Measurements from ENCODE around the gene SLC17A2. TPM values are rescaled to one million over a fixed set of nuclear protein-coding genes. Genes with fewer than 3 reads are reported as not detected.

The SLC17A2 gene
- total and polyA plus RNA-seq, 9 donors, result not detected

DNA sequence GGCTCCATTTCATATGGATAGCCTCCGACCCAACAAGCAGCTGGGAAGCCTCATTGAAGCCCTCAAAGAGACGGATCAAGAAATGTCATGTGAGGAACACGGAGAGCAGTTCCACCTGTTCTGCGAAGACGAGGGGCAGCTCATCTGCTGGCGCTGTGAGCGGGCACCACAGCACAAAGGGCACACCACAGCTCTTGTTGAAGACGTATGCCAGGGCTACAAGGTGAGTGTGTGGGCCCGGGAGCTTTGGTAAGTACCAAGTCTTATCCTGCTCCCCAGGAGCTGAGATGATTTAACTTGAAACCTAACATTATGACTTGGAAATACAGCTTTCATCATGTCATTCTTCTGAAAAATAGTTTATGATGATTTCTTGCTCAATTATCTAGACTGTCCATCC lies 36.2 kb upstream of the SLC17A2 start:
- no peak for DNase-seq
- TF ChIP-seq CTCF (IDR thresholded peaks at IDR 0.05) (no peak), EP300 (IDR thresholded peaks at IDR 0.05) (no peak), POLR2A (IDR thresholded peaks at IDR 0.05) (no peak)
- peaks cover 8% of the 10 kb centered on the region for H3K4me1 ChIP-seq (ENCODE audit: insufficient read depth)
- WGBS, 3 donors, result 92 to 95% (median 92%) methylated on average over 9 of the region's 9 CpGs
- no peak overlapping the region for H3K27ac ChIP-seq
- H3K27me3 ChIP-seq, result no peaks in the 10 kb centered on the region
- no peak overlapping the region for H3K4me3 ChIP-seq
- intact Hi-C loops (cut with DNase I), result no loop called here
- no peaks in the 10 kb centered on the region for H3K9me3 ChIP-seq
- H3K36me3 ChIP-seq, result no peaks in the 10 kb centered on the region

DNA sequence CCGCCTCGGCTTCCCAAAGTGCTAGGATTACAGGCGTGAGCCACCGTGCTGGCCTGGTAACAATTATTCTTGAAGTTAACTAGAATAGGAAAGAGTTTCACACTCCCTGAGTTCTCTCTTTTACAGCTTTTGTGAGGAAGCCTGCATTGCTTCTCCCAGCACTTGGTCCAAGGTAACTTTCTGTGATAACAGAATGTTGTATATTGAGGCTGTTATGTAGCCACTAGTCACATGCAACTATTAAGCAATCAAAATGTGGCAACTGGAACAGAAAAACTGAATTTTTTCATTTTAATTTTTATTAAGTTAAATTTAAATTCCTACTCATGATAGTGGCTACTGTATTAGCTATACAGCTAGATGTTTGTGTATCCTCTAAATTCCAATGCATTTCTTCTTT lies 34.6 kb upstream of the SLC17A2 start:
- no peaks in the 10 kb centered on the region for H3K27me3 ChIP-seq
- H3K36me3 ChIP-seq, result no peaks in the 10 kb centered on the region
- WGBS, 3 donors, result 93 to 96% (median 95%) methylated on average over 4 of the region's 4 CpGs
- TF ChIP-seq EP300 (IDR thresholded peaks at IDR 0.05) (no peak), POLR2A (IDR thresholded peaks at IDR 0.05) (no peak), CTCF (IDR thresholded peaks at IDR 0.05) (no peak)
- intact Hi-C loops (cut with DNase I), result no loop called here
- DNase-seq, result no peak
- H3K9me3 ChIP-seq, result no peaks in the 10 kb centered on the region
- H3K4me3 ChIP-seq, result no peak overlapping the region
- no peak overlapping the region for H3K27ac ChIP-seq
- peaks cover 8% of the 10 kb centered on the region for H3K4me1 ChIP-seq (ENCODE audit: insufficient read depth)

DNA sequence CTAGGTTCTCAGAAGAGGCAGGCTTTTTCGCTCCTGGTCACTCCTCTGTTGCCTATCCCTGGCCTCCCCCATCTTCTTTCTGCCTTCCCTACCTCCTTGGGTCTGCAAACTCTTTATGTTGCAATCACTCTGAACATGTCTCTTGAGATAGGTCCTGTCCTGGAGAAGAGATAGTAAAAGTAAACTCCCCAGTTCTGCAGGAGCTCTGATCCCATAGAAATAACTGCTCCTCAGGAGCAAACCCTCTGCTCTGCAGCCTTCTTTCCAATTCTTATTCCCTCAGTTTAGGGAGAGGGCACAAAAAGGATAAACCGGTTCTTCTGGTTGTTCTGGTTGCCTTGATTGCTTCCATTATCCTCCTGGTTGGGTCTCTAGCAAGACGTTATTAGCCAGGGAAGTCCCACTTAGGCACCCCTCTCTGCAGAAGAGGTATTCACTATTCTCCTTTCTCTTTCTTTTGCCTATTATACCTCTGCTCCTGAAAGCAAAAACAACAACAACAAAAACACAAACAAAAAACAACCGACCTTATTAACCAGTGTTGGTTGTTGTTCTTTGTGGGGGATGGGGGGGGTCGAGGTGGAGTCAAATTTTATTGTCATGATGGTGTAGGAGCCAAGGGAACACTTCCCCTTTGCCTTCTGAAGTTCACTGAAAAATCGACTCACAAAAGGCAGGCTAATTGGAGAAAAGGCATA lies 33.1 kb upstream of the SLC17A2 start:
- Histone ChIP-seq H3K27ac (peak overlapping the region in 1 of 2 donors; percentile 71), H3K27me3 (no peaks in the 10 kb centered on the region), H3K36me3 (no peaks in the 10 kb centered on the region), H3K4me3 (peak overlapping the region; percentile 70), H3K4me1 (ENCODE audit: insufficient read depth) (peaks cover 8% of the 10 kb centered on the region), H3K9me3 (no peaks in the 10 kb centered on the region)
- no peak for DNase-seq
- 10 to 12% (median 11%) methylated on average over 6 of the region's 6 CpGs for WGBS, 3 donors
- intact Hi-C loops (cut with DNase I), result no loop called here
- TF ChIP-seq POLR2A (IDR thresholded peaks at IDR 0.05) (no peak), EP300 (IDR thresholded peaks at IDR 0.05) (no peak), CTCF (IDR thresholded peaks at IDR 0.05) (no peak)

DNA sequence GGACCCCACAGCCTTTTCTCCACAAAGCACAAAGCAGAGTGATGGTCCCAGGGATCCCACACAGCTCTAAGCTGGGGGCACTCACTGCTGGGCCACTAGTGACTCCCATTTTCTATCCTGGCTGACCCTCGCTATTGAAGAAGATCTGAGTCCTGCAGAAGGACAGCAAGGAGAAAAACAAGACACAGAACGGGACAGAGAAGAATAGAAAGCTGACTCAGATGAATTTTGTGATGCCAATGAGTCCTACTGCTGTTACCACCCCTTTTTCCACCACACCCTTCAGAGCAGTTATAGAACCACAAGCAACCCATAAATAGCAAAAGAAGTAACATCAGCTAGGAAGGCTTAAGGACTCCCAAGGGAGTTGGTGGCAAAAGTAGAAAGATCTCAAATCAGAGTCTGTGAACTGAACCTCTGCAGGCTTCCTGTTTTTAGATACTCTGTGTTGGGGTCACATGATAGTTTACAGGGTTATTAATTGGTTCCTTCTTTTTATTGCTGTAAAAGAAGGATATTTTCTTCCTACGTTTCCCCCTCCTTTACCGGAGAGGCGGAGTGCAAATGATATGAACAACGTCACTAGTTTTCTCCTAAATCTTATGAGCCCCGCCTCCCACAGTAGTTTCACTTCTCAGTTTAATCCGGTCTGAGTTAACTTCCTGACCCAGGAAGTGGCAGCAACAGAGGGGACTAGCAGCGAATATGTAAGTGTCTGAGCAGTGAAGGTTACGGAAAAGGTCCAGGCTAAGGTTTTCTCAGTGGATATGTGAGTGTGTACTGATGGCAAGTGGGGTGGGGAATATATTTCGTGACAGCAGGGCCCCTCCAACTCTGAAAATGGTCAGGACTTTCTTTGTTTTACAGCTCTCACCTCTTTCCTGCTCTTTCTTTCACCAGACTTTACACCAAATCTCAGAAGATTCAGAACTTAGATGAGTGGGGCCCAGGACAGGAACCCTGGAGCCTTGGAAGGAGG lies 31.9 kb upstream of the SLC17A2 start, which contains the start of gene TRIM38:
TSS of gene TRIM38 (plus strand) at position 654 of the 979 bp plus-strand sequence. CDS start 3,721 bp downstream, outside the sequence.
- H3K9me3 ChIP-seq, result no peaks in the 10 kb centered on the region
- no peak for TF ChIP-seq EP300 (IDR thresholded peaks at IDR 0.05)
- TF ChIP-seq POLR2A (IDR thresholded peaks at IDR 0.05), result peak; percentile 71
- peak within 1 kb of the TSS in 1 of 2 donors; percentile 71 for H3K27ac ChIP-seq
- peaks cover 5% of the 10 kb centered on the region for H3K4me1 ChIP-seq (ENCODE audit: insufficient read depth)
- peak; percentile 41 to 81 (median 66) for DNase-seq
- H3K4me3 ChIP-seq, result peak within 1 kb of the TSS; percentile 70
- no peaks in the 10 kb centered on the region for H3K36me3 ChIP-seq
- WGBS, 3 donors, result 3 to 4% (median 4%) methylated on average over 11 of the region's 11 CpGs
- intact Hi-C loops (cut with DNase I), result no loop called here
- H3K27me3 ChIP-seq, result no peaks in the 10 kb centered on the region

All from ovary (tissue), 9 donors.